ENCODE measurements around the gene ISG15.

Gene ISG15

DNA sequence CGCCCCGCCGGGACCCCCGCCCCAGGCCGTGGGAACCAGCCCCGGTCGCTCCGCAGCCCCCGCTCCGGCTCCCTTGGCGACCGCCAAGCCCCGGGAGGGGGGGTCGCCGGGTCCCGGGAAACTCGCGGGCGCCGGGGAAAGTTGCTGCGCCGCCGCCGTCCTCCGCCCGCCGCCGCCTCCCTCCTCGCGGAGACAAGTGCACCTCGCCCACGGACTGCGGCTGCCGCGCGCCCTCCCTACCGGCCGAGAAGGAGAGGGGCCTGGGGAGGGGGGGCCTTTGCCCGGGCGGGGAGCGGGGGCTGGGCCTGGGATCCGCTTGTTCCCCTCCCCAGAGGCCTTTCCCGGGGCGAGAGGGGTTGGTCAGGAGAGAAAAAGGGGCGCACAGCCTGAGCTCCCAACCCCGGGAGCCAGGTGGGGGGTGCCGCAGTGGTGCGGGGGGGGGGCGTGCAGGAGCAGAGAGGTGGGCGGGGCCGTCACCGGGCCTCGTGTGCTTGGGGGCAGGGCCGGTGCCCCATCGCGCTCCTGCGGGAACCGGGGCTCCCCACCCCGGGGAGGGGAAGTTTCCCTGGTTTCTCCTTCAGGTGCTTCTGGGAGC is 7.2 kb downstream of the ISG15 start:
- Histone ChIP-seq H3K4me3 (ENCODE audit: low read depth, low read length) (peak overlapping the region; percentile 59), H3K27me3 (replicated peaks) (no peaks in the 10 kb centered on the region), H3K36me3 (replicated peaks) (peaks cover 3% of the 10 kb centered on the region), H3K27ac (peak overlapping the region; percentile 62)
- TF ChIP-seq, protein P1, sequence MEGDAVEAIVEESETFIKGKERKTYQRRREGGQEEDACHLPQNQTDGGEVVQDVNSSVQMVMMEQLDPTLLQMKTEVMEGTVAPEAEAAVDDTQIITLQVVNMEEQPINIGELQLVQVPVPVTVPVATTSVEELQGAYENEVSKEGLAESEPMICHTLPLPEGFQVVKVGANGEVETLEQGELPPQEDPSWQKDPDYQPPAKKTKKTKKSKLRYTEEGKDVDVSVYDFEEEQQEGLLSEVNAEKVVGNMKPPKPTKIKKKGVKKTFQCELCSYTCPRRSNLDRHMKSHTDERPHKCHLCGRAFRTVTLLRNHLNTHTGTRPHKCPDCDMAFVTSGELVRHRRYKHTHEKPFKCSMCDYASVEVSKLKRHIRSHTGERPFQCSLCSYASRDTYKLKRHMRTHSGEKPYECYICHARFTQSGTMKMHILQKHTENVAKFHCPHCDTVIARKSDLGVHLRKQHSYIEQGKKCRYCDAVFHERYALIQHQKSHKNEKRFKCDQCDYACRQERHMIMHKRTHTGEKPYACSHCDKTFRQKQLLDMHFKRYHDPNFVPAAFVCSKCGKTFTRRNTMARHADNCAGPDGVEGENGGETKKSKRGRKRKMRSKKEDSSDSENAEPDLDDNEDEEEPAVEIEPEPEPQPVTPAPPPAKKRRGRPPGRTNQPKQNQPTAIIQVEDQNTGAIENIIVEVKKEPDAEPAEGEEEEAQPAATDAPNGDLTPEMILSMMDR (IDR thresholded peaks at IDR 0.05; ENCODE audit: low read depth, low read length, missing control alignments) = no peak
- in situ Hi-C loops (cut with HindIII; ENCODE audit: low pct_ligation_motif_present, low sequenced_read_pairs) = no loop called here
- DNase-seq = no peak

DNA sequence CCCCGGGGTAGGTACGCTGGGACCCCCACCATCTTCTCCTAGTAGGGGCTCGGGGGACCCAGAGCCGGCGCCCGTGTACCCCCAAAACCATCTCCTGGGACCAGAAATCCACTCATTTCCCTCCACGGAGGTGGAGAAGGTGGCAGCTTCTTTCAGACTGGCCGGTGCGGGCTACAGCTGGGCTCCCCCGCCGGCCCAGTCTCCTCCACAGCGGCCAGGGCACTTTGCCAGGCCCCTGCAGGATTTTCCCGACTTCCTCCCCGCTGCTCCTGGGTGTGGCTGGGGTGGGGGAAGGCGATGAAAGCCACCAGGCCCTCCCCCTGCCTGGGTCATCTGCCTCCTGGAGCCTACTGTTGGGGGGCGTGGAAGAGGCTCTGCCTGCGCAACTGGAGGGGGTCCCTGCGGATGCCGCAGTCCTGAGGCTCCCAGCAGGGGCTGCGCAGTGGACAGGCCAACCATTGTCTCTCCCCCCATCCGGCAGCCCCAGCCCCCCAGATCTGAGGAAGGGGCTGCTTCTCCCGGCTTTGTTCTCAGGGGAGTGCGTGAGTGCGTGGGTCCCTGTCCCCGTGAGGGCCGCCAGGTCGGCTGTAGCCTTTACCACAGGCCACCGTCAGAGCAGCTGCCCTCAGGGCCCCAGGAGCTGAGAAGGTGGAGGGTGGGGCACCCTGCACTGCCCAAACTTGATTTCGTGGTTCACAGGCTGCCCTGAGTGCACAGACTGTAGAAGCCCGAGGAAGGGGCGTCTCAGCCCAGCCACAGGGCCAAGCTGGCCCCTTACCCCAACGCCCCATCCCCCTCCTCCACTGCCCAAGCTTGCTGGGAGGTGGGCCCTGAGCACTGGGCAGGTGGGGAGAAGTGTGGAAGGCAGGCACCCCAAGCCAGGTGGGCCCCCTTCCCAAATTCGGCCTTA is 8.0 kb downstream of the ISG15 start:
- peak; percentile 67 for DNase-seq
- H3K4me3 ChIP-seq (ENCODE audit: low read depth, low read length) = peak overlapping the region; percentile 59
- TF ChIP-seq, protein P1 (IDR thresholded peaks at IDR 0.05; ENCODE audit: low read depth, low read length, missing control alignments) = no peak
- in situ Hi-C loops (cut with HindIII; ENCODE audit: low pct_ligation_motif_present, low sequenced_read_pairs) = no loop called here
- no peaks in the 10 kb centered on the region for H3K27me3 ChIP-seq (replicated peaks)
- peak overlapping the region; percentile 34 for H3K27ac ChIP-seq
- H3K36me3 ChIP-seq (replicated peaks) = peaks cover 4% of the 10 kb centered on the region

DNA sequence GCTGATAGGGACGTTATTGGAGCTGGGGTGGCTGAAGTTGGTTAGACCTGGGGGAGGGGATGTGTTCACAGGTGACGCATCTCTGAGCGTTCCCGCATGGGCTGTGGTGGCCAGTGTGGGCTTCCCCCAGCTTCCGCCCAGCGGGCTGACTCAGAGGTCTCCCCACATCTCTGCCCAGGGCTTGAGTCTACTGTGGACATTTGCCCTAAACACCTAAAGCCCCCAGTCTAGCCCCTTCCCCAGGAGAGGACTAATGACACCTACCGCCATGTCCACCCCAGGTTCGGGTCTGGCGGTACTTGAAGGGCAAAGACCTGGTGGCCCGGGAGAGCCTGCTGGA is 8.6 kb downstream of the ISG15 start:
- in situ Hi-C loops (cut with HindIII; ENCODE audit: low pct_ligation_motif_present, low sequenced_read_pairs) = no loop called here
- H3K36me3 ChIP-seq (replicated peaks) = peaks cover 10% of the 10 kb centered on the region
- no peaks in the 10 kb centered on the region for H3K27me3 ChIP-seq (replicated peaks)
- DNase-seq = peak; percentile 61
- no peak overlapping the region for H3K27ac ChIP-seq
- peak overlapping the region; percentile 59 for H3K4me3 ChIP-seq (ENCODE audit: low read depth, low read length)
- TF ChIP-seq, protein P1 (IDR thresholded peaks at IDR 0.05; ENCODE audit: low read depth, low read length, missing control alignments) = no peak

DNA sequence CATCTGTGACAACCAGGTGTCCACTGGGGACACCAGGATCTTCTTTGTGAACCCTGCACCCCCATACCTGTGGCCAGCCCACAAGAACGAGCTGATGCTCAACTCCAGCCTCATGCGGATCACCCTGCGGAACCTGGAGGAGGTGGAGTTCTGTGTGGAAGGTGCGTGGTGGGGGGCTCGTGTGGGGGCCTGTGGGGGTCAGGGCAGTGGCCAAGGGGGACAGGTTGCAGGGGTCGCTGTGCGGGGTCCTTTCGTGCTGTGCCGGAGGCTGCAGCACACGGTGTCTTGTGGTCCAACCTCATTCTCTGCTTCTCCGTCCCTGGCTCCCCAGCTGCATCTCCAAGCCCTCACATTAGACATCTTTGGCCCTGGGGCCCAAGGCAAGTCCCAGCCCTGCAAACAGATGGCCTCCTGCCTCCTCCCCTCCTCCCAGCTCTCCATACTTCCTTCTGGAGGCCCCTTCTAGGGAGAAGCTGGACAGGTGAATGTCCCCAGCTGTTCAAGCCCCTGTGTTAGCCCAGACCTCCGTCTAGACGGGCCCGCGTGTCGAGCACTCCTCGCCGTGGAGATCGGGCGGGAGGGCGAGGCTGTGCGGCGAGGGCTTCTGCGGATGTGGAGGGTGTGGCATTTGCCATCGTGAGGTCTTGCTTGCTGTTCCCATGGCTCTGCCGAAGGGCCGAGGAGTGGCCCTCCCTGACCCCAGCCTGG is 9.2 kb downstream of the ISG15 start:
- Histone ChIP-seq H3K27ac (no peak overlapping the region), H3K27me3 (replicated peaks) (no peaks in the 10 kb centered on the region), H3K4me3 (ENCODE audit: low read depth, low read length) (peak overlapping the region; percentile 15), H3K36me3 (replicated peaks) (peaks cover 14% of the 10 kb centered on the region)
- TF ChIP-seq, protein P1 (IDR thresholded peaks at IDR 0.05; ENCODE audit: low read depth, low read length, missing control alignments) = no peak
- DNase-seq = no peak
- in situ Hi-C loops (cut with HindIII; ENCODE audit: low pct_ligation_motif_present, low sequenced_read_pairs) = no loop called here

DNA sequence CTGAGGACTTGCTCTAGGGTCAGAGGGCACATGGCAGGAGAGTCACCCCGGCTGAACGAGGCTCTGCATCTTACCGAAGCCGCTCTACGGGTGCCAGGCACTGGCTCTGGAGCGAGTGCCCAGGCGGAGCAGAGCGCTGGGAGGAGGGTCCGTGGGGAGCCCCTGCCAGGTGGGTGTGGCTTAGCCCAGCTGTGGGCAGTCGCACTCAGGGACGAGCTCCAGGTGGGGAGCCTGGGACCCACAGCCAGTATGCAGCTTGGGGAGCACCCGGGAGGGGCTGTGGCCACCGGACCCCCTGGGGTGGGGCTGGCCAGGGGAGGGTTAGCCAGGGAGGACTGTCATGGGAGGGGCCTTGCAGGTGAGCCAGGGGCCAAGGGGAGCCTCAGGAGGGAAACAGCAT is 10.4 kb downstream of the ISG15 start:
- Histone ChIP-seq H3K36me3 (replicated peaks) (peaks cover 19% of the 10 kb centered on the region), H3K27ac (no peak overlapping the region), H3K4me3 (ENCODE audit: low read depth, low read length) (no peak overlapping the region), H3K27me3 (replicated peaks) (no peaks in the 10 kb centered on the region)
- in situ Hi-C loops (cut with HindIII; ENCODE audit: low pct_ligation_motif_present, low sequenced_read_pairs) = no loop called here
- TF ChIP-seq, protein P1 (IDR thresholded peaks at IDR 0.05; ENCODE audit: low read depth, low read length, missing control alignments) = no peak
- DNase-seq = no peak
